ENCODE results near the gene VIPR2.
"Not testable (repeated sequence)": the region's sequence is repeated elsewhere in the genome, so short reads cannot be mapped to it uniquely, and the experiment has no call there.

The VIPR2 gene

DNA sequence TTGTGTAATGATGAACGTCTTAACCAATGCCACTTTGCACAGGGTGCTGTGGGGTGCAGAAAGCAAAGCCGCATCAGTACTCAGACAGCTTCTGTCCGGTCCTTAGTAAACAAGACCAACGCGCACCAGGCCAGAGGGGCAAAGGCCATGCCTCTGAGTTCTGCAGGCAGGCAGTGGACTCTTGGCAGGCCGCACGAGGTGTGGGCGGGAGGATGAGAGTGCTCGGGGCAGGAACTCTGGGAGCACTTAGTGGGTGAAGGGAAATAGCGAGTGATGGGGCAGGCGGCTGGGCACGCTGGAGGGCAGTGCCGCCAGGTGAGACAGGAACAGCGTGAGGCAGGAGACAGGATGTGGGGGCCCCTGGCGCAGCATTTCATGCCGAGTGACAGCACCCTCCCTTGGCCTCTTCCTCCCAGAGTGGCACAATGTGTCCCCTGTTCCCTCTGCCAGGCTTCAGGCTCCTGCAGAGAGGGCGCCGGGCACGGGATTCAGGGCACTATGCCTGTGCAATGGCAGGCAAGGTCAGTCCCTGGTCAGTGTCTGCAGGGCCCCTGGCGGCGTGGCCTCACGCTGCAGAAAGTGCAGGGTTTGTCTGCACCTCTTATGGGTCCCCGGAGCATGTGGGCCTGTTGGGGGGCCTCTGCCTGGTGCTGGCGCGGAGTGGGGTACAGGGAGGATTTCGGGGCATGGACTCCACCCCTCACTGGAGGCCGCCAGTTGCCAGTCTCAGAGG is 60.4 kb downstream of the VIPR2 start:
- H3K9me3 ChIP-seq (ENCODE audit: insufficient read depth, low read length), result no peaks in the 10 kb centered on the region
- no peak for DNase-seq (ENCODE audit: low read depth, low spot score)
- no peak for TF ChIP-seq YY1 (IDR thresholded peaks at IDR 0.05; ENCODE audit: insufficient read depth, insufficient read length)
- TF ChIP-seq SUZ12 (IDR thresholded peaks at IDR 0.05; ENCODE audit: extremely low read depth, insufficient read depth, insufficient read length), result no peak
- TF ChIP-seq ZNF274 (IDR thresholded peaks at IDR 0.05; ENCODE audit: low read depth, low read length), result no peak
- H3K9ac ChIP-seq (ENCODE audit: insufficient read length, low read depth), result no peak overlapping the region
- peaks cover 2% of the 10 kb centered on the region for H3K4me1 ChIP-seq (ENCODE audit: insufficient read depth, insufficient read length)
- no peak overlapping the region for H3K4me3 ChIP-seq (ENCODE audit: insufficient read length, low read depth)
- no peaks in the 10 kb centered on the region for H3K27me3 ChIP-seq (ENCODE audit: insufficient read depth, insufficient read length)
- H3K36me3 ChIP-seq (ENCODE audit: insufficient read depth, insufficient read length, low read length), result no peaks in the 10 kb centered on the region

DNA sequence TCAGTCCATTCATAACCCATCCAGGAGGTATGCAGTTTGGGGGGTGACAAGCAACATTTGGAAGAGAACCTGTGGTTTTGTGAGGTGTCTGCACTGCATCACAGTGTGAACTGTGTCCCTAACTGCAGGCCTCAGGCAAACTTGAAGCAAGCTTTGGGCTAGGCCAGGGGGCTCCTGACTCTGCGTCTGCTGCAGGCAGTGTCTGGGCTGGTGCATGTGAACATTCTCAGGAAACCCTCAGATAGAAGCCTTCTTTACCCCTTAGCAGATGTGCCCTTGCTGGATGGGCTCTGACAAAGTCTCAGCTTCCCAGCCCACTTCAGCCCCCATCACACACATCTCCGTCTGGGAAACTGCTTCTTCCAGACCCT is 61.0 kb downstream of the VIPR2 start:
- DNase-seq (ENCODE audit: low read depth, low spot score), result no peak
- Histone ChIP-seq H3K27me3 (ENCODE audit: insufficient read depth, insufficient read length) (no peaks in the 10 kb centered on the region), H3K36me3 (ENCODE audit: insufficient read depth, insufficient read length, low read length) (no peaks in the 10 kb centered on the region), H3K9me3 (ENCODE audit: insufficient read depth, low read length) (no peaks in the 10 kb centered on the region), H3K4me3 (ENCODE audit: insufficient read length, low read depth) (no peak overlapping the region), H3K4me1 (ENCODE audit: insufficient read depth, insufficient read length) (peaks cover 2% of the 10 kb centered on the region), H3K9ac (ENCODE audit: insufficient read length, low read depth) (no peak overlapping the region)
- TF ChIP-seq ZNF274 (IDR thresholded peaks at IDR 0.05; ENCODE audit: low read depth, low read length), result no peak
- TF ChIP-seq SUZ12 (IDR thresholded peaks at IDR 0.05; ENCODE audit: extremely low read depth, insufficient read depth, insufficient read length), result no peak
- no peak for TF ChIP-seq YY1 (IDR thresholded peaks at IDR 0.05; ENCODE audit: insufficient read depth, insufficient read length)

DNA sequence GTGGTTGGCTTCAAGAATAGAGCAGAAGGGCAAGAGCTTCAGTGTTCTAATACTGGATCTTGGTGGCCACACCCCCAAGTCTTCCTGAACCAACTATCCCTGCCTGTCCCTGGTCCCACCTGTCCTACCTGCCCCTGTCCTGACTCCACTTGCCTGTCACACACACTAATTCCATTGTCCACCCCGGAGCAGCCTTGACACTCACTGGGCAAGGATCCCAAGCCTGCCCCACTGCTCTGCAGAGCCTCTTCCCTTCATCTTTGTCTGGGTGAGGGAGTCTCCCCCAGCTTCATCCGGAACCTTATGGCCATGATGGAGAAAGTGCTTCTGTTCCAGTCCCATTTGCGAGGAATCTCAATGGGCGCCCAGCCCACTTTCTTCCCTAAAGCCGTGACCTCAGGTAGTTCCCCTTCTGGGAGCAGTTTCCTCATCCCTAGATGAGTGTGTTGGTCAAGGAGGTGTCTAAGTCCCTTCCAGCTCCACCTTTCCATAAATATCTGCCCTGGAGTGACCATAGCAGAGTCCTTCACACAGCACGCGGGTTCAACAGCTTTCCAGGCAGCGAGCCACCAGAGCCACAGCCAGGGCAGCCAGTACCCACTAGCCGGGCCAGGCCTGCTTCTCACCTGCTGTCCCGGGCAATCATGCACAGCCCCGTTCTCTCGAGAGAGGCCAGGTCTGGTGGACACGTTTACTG is 61.5 kb downstream of the VIPR2 start:
- H3K9me3 ChIP-seq (ENCODE audit: insufficient read depth, low read length), result no peaks in the 10 kb centered on the region
- no peaks in the 10 kb centered on the region for H3K27me3 ChIP-seq (ENCODE audit: insufficient read depth, insufficient read length)
- DNase-seq (ENCODE audit: low read depth, low spot score), result no peak
- H3K4me3 ChIP-seq (ENCODE audit: insufficient read length, low read depth), result no peak overlapping the region
- no peaks in the 10 kb centered on the region for H3K36me3 ChIP-seq (ENCODE audit: insufficient read depth, insufficient read length, low read length)
- H3K4me1 ChIP-seq (ENCODE audit: insufficient read depth, insufficient read length), result peaks cover 2% of the 10 kb centered on the region
- no peak overlapping the region for H3K9ac ChIP-seq (ENCODE audit: insufficient read length, low read depth)
- no peak for TF ChIP-seq ZNF274 (IDR thresholded peaks at IDR 0.05; ENCODE audit: low read depth, low read length)
- no peak for TF ChIP-seq YY1 (IDR thresholded peaks at IDR 0.05; ENCODE audit: insufficient read depth, insufficient read length)
- no peak for TF ChIP-seq SUZ12 (IDR thresholded peaks at IDR 0.05; ENCODE audit: extremely low read depth, insufficient read depth, insufficient read length)

DNA sequence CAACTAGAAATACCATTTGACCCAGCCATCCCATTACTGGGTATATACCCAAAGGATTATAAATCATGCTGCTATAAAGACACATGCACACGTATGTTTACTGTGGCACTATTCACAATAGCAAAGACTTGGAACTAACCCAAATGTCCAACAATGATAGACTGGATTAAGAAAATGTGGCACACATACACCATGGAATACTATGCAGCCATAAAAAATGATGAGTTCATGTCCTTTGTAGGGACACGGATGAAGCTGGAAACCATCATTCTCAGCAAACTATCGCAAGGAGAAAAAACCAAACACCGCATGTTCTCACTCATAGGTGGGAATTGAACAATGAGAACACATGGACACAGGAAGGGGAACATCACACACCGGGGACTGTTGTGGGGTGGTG is 62.6 kb downstream of the VIPR2 start:
- not testable (repeated sequence) for H3K27me3 ChIP-seq (ENCODE audit: insufficient read depth, insufficient read length); H3K36me3 ChIP-seq (ENCODE audit: insufficient read depth, insufficient read length, low read length); H3K9ac ChIP-seq (ENCODE audit: insufficient read length, low read depth); H3K4me1 ChIP-seq (ENCODE audit: insufficient read depth, insufficient read length); H3K4me3 ChIP-seq (ENCODE audit: insufficient read length, low read depth); H3K9me3 ChIP-seq (ENCODE audit: insufficient read depth, low read length); DNase-seq (ENCODE audit: low read depth, low spot score)

DNA sequence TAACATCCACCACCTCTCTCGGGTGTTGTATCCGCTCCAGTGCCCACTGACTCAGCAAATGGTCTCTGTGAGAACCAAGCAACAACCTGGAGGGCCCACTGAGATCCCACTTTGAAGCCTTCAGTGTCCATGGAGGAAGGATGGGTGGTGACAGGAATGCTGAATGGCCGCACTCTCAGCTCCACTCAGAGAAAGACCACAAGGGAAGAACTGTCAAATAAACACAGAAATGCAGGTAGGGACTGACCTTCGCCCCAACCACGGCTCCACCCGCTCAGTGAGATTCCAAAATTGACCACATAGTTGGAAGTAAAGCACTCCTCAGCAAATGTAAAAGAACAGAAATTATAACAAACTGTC is 65.8 kb downstream of the VIPR2 start:
- Histone ChIP-seq H3K27me3 (ENCODE audit: insufficient read depth, insufficient read length) (no peaks in the 10 kb centered on the region), H3K9me3 (ENCODE audit: insufficient read depth, low read length) (no peaks in the 10 kb centered on the region), H3K36me3 (ENCODE audit: insufficient read depth, insufficient read length, low read length) (no peaks in the 10 kb centered on the region), H3K4me1 (ENCODE audit: insufficient read depth, insufficient read length) (no peaks in the 10 kb centered on the region), H3K9ac (ENCODE audit: insufficient read length, low read depth) (no peak overlapping the region), H3K4me3 (ENCODE audit: insufficient read length, low read depth) (no peak overlapping the region)
- DNase-seq (ENCODE audit: low read depth, low spot score), result no peak
- TF ChIP-seq ZNF274 (IDR thresholded peaks at IDR 0.05; ENCODE audit: low read depth, low read length), result no peak
- no peak for TF ChIP-seq YY1 (IDR thresholded peaks at IDR 0.05; ENCODE audit: insufficient read depth, insufficient read length)
- no peak for TF ChIP-seq SUZ12 (IDR thresholded peaks at IDR 0.05; ENCODE audit: extremely low read depth, insufficient read depth, insufficient read length)

DNA sequence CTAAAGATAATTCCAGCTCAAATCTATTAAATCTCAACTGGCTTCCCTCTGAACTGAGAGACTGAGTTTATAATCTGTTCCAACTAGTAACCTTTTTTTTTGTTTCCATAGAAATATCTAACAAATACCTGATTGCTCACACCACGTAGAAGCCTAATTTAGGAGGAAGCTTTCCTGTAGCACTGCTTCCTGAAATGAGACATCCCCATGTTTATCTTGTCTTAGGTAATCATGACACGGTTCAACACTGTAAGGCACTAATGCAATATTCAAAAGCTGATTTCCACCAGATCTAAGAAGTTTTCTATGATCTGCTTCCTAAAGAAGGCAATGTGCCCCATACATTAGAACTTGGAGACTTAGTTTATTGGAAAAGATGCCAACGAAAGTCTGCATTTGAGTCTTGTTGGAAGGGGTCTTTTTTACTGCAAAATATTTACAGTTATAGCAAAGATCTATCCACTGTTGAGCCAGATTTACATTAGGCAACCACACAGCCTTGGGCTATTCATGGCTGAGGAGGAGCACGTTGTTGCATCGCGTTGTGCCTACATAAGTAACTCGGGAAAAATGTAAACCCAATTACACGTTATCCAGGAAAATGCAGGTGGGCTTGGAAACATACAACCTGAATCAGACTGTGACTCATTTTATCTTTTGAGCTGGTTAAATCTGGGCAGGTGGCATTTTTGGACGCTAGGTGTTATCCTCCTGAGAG is 66.3 kb downstream of the VIPR2 start:
- no peaks in the 10 kb centered on the region for H3K36me3 ChIP-seq (ENCODE audit: insufficient read depth, insufficient read length, low read length)
- H3K27me3 ChIP-seq (ENCODE audit: insufficient read depth, insufficient read length), result no peaks in the 10 kb centered on the region
- H3K4me3 ChIP-seq (ENCODE audit: insufficient read length, low read depth), result no peak overlapping the region
- no peaks in the 10 kb centered on the region for H3K4me1 ChIP-seq (ENCODE audit: insufficient read depth, insufficient read length)
- no peaks in the 10 kb centered on the region for H3K9me3 ChIP-seq (ENCODE audit: insufficient read depth, low read length)
- DNase-seq (ENCODE audit: low read depth, low spot score), result no peak
- H3K9ac ChIP-seq (ENCODE audit: insufficient read length, low read depth), result no peak overlapping the region
- no peak for TF ChIP-seq YY1 (IDR thresholded peaks at IDR 0.05; ENCODE audit: insufficient read depth, insufficient read length)
- no peak for TF ChIP-seq SUZ12 (IDR thresholded peaks at IDR 0.05; ENCODE audit: extremely low read depth, insufficient read depth, insufficient read length)
- no peak for TF ChIP-seq ZNF274 (IDR thresholded peaks at IDR 0.05; ENCODE audit: low read depth, low read length)

DNA sequence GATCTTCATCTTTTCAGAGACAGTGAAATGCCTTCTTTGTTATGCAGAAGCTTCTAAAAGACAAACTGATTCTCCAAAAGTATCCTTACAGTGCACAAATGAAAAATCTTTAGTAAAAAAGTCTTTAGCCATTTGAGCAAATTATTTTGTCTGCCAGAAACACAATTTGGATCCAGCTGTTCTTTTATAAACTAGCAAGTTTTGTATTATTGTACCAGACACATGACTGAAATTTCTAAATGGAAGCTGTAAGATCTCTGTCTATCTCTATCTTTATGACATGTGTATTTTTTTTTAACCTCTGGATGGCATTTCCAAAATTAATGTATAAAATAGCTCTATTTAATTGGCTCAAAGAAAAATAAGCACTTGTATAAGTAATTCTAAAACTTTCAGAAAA is 68.3 kb downstream of the VIPR2 start:
- no peaks in the 10 kb centered on the region for H3K4me1 ChIP-seq (ENCODE audit: insufficient read depth, insufficient read length)
- no peak overlapping the region for H3K4me3 ChIP-seq (ENCODE audit: insufficient read length, low read depth)
- H3K36me3 ChIP-seq (ENCODE audit: insufficient read depth, insufficient read length, low read length), result no peaks in the 10 kb centered on the region
- no peaks in the 10 kb centered on the region for H3K27me3 ChIP-seq (ENCODE audit: insufficient read depth, insufficient read length)
- no peaks in the 10 kb centered on the region for H3K9me3 ChIP-seq (ENCODE audit: insufficient read depth, low read length)
- no peak overlapping the region for H3K9ac ChIP-seq (ENCODE audit: insufficient read length, low read depth)
- TF ChIP-seq SUZ12 (IDR thresholded peaks at IDR 0.05; ENCODE audit: extremely low read depth, insufficient read depth, insufficient read length) (no peak), ZNF274 (IDR thresholded peaks at IDR 0.05; ENCODE audit: low read depth, low read length) (no peak), YY1 (IDR thresholded peaks at IDR 0.05; ENCODE audit: insufficient read depth, insufficient read length) (no peak)
- no peak for DNase-seq (ENCODE audit: low read depth, low spot score)

Measured in NT2/D1 (cell line).